Fibroblast of peridontal ligament (primary cell): ENCODE measurements around the gene GYPE.
"Not testable (repeated sequence)": the region's sequence is repeated elsewhere in the genome, so short reads cannot be mapped to it uniquely, and the experiment has no call there.

Experiments
- DNase-seq: peaks from one replicate; pipeline ENCODE4 v3.0.0-alpha.2; 2010; ENCODE audit errors: extremely low read depth

Gene GYPE

GRCh38 chr4:143905440-143905839, at the start of gene GYPE:
TSS of gene GYPE (minus strand) at chr4:143905559. CDS start at chr4:143905507, 52 bp downstream.
- DNase-seq, result not testable (repeated sequence)

GRCh38 chr4:143951458-143951972, 46.2 kb upstream of the GYPE start:
- not testable (repeated sequence) for DNase-seq

DNA sequence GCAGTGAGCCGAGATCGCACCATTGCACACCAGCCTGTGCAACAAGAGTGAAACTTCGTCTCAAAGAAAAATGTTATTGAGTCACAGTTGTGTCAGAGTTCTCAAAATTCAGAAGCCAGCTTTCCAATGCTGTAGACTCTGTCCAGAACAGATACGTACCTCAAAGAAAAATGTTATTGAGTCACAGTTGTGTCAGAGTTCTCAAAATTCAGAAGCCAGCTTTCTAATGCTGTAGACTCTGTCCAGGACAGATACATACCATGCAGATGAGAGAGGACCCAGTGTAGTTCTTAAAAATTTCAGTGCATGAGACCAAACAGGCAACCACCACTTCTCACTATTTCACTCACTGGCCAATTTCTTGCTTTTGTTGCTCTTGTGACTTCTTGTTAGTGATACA, 45.6 kb upstream of the GYPE start:
- DNase-seq, result not testable (repeated sequence)

GRCh38 chr4:143950185-143950584, 44.8 kb upstream of the GYPE start:
- DNase-seq, result not testable (repeated sequence)

DNA sequence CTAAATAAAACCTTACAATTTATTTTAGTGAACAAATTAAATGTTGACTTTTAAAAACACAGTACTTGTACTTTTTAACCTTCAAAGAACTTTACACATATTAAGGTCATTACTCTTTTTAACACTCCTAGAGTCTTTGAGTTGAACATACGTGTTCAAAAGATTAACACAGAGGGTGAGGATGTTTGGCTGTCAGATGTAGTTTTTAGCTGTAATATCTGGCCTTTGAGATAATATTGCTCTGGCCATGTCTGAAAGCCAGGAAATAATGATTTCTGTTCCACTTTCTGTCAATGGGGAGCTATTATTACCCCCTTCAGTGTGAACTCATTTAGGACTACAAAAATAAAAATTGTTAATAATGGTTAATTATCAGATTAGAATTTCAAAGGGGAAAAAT, 42.1 kb upstream of the GYPE start:
- not testable (repeated sequence) for DNase-seq

DNA sequence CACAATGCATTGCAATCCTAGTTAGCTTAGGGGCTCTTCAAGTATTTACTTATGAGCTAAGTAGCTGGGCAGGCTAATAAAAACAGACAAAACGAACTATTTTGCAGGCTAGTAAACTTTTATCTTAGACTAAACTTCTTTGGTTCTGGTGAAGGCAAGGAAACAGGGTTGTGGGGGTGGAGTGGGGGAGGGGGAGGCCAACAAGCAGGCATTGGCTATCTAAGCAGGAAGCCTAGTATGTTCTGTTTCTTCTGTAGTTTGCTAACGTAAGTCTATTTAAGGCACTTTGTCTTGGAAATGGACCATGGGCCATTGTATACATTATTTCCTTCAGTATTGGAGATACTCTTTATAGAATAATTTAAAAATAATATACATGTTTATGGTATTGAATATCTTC, 35.3 kb upstream of the GYPE start:
- DNase-seq, result not testable (repeated sequence)

GRCh38 chr4:143939528-143939927, 34.2 kb upstream of the GYPE start:
- no peak for DNase-seq

- not testable (repeated sequence) for DNase-seq
Measured at GRCh38 chr4:143938890-143939289, 33.5 kb upstream of the GYPE start.

- DNase-seq, result no peak
Measured at GRCh38 chr4:143921181-143921580, 15.8 kb upstream of the GYPE start.

- DNase-seq, result not testable (repeated sequence)
Measured at GRCh38 chr4:143916485-143916884, 11.1 kb upstream of the GYPE start.

DNA sequence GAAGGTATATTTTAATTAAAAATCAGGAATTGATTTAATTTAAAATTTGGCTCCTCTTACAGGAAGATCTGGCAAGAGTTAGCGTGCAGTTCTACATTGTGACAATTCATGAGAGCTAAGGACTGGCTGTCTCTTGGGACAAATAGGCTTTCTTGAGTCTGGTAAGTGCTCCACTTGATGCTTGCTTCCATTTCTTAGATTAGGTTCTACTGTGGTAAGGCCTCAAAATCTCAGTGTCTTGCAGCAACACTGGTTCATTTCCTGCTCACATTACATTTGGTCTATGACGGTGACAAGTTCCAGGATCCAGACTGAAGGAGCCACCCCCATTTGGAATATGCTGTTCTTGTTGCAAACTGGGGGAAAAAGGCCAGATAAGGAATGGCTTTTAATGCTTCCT, 7.1 kb upstream of the GYPE start:
- DNase-seq, result not testable (repeated sequence)

GRCh38 chr4:143911528-143912417, 6.4 kb upstream of the GYPE start:
- peak; percentile 5 for DNase-seq

- DNase-seq, result not testable (repeated sequence)
Measured at GRCh38 chr4:143910906-143911305, 5.5 kb upstream of the GYPE start.

- DNase-seq, result not testable (repeated sequence)
Measured at GRCh38 chr4:143907811-143908210, 2.5 kb upstream of the GYPE start.

DNA sequence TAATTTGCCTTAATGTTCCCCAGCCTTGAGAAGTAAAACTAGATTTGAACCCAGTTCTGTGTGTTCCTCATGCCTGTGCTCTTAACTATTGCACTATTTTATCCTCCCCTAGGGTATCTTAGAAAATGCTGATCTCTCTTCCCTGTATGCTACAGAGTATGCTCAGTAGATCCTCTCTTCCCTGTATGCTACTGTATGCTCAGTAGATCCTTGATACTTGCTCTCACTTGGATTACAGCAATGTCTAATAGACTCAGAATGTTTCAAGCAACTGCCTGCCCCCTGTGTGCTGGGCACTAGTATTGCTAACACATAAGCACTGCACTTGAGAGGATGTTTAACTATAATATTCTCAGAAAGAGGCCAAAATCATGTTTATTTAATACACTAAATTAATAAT, 928 bp downstream of the GYPE start:
- not testable (repeated sequence) for DNase-seq

GRCh38 chr4:143890323-143890722, 15.0 kb downstream of the GYPE start:
- not testable (repeated sequence) for DNase-seq

GRCh38 chr4:143888189-143888588, 17.2 kb downstream of the GYPE start:
- not testable (repeated sequence) for DNase-seq

- DNase-seq, result not testable (repeated sequence)
Measured at GRCh38 chr4:143884965-143885364, 20.4 kb downstream of the GYPE start.

DNA sequence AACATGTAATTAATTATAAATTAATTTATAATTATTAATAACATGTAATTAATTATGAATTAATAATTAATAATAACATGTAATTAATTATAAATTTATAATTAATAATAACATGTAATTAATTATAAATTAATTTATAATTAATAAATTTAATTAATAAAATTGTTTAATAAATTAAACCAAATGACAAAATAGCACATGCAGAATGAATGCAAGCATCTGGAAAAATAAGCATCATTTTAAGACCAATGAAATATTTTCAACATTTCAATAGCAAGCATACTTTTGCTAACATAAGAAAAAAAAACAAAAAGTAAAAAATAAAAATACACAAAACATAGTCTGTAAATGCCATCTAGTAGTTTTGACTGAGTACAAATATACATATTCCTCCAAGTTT, 21.8 kb downstream of the GYPE start:
- no peak for DNase-seq

DNA sequence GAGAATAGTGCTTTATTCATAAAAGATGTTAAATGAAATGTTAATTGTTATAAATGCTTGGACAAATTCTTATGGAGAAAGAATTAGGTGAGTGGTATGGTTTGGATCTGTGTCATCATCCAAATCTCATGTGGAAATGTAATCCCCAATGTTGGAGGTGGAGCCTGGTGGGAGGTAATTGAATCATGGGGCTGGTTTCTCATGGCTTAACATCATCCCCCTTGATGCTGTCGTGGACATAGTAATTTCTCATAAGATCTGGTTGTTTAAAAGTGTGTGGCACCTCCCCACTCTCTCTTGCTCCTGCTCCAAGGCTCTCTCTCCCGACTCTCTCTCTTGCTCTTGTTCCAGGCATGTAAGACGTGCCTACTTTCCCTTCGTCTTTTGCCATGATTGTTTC, 22.5 kb downstream of the GYPE start:
- DNase-seq, result no peak

GRCh38 chr4:143879561-143879960, 25.8 kb downstream of the GYPE start:
- DNase-seq, result not testable (repeated sequence)

- not testable (repeated sequence) for DNase-seq
Measured at GRCh38 chr4:143875357-143875756, 30.0 kb downstream of the GYPE start.
